AG09319 (cell line): Measurements from ENCODE around the gene SPRR2B.
"Not testable (repeated sequence)": the region's sequence is repeated elsewhere in the genome, so short reads cannot be mapped to it uniquely, and the experiment has no call there.

Experiments
- DNase-seq: peaks from one replicate; pipeline ENCODE4 v3.0.0-alpha.2; 2010; ENCODE audit warnings: low read depth; ENCODE audit errors: extremely low read depth
- CTCF ChIP-seq: IDR thresholded peaks from 2 replicates; pipeline ENCODE4 v1.5.1; 2011; ENCODE audit warnings: low read depth, mild to moderate bottlenecking, inconsistent platforms, low read length, moderate library complexity

SPRR2B gene

DNA sequence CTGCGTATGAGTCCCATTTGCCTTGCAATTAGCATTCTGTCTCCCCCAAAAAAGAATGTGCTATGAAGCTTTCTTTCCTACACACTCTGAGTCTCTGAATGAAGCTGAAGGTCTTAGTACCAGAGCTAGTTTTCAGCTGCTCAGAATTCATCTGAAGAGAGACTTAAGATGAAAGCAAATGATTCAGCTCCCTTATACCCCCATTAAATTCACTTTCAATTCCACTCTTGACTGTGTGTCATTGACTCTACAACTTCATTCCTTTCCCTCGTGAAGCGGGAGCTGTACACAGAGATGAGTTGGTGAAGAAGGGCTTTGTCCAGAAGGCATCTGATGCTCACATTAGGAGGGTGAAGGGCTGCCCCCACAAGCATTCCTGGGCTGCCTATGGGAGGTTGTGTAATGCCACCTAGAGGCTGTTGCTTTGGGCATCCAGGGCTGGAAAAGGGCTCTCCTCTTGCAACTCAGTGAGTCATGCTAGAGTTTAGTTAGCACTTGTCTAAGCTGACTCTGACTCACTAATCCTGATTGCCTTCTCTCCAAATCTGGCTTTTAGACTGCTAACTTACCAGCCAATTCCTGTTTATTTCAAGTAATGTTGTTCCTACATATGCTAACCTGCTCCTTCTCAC lies 38.6 kb downstream of the SPRR2B start:
- no peak for DNase-seq
- TF ChIP-seq CTCF, result no peak

DNA sequence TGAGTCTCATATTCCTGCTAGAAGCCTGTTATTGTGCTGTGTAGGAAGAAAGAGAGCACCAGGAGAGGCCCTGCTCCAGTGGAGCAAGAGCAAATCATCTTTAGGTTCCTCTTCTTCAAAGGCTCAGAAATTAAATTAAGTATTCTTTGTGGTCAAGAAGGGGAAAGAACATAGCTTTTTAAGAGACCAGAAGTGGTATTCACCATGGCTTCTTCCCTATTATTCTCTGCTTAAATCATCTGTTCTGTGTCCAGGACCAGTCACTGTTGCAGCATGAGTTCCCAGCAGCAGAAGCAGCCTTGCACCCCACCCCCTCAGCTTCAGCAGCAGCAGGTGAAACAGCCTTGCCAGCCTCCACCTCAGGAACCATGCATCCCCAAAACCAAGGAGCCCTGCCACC lies 39.3 kb downstream of the SPRR2B start:
- no peak for TF ChIP-seq CTCF
- DNase-seq, result no peak

DNA sequence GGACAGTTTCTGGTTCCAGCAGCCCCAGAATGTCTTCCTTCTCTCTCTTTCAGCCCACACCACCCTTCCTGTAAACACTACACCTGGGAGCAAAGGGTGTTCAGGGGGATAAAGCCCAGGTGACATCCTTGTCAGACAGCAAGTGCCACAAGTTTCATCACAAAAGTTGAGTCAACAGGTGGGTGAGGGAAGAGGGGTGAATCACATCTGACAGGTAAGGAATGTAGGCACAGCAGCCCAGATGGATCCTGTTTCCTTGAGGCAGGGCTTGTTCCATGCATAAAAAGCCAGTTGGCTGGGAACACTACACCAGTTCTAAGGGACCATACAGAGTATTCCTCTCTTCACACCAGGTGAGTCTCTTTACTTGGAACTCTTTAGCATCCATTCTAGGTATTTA lies 40.5 kb downstream of the SPRR2B start, which contains the start of gene SPRR1B:
SPRR1B (plus strand) TSS at position 309 of the 400 bp plus-strand sequence. CDS start 1,143 bp downstream, outside the sequence.
- no peak for DNase-seq
- no peak for TF ChIP-seq CTCF

GRCh38 chr1:153028766-153029165 lies 42.6 kb downstream of the SPRR2B start:
- no peak for TF ChIP-seq CTCF
- no peak for DNase-seq

GRCh38 chr1:153025797-153026196 lies 45.6 kb downstream of the SPRR2B start:
- TF ChIP-seq CTCF, result no peak
- DNase-seq, result no peak

- DNase-seq, result no peak
- no peak for TF ChIP-seq CTCF
Observed at GRCh38 chr1:153024413-153024812, 47.0 kb downstream of the SPRR2B start.

- TF ChIP-seq CTCF, result no peak
- DNase-seq, result no peak
Observed at GRCh38 chr1:153023109-153023508, 48.3 kb downstream of the SPRR2B start.

DNA sequence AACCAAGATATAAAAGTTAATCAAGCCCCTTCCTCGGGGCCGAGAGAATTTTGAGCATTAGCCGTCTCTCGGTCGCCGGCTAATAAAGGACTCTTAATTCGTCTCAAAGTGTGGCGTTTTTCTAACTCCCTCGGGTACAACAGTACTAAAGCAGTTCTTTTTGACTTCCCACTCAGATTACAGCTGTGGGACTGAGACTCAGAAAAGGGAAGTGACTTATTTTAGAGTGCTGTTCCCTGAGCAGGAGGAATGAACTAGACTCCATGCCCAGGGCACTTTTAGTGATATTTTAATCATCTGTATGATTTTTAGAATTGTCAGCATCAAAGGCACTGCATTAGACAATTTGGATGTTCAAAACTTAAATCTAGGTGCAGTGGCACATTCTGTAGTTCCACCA lies 49.1 kb downstream of the SPRR2B start:
- DNase-seq, result not testable (repeated sequence)

DNA sequence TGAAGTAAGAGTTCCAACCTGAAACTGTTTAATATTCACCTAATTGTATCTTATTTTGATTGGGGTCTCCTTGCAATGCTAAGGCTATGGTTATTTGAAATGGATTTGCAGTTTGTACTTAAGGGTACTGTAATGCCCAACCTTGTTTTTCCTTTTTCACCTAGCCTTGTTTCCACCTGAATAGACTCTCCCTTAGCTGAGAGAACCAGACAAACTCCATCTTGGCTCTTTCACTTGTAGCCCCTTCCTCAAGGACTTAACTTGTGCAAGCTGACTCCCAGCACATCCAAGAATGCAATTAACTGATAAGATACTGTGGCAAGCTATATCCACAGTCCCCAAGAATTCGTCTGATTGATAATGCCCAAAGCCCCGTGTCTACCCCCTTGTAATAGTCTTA lies 49.6 kb downstream of the SPRR2B start:
- DNase-seq, result not testable (repeated sequence)
